Measurements from ENCODE around the gene LRRIQ4. TPM values are rescaled to one million over a fixed set of nuclear protein-coding genes. Genes with fewer than 3 reads are reported as not detected.

LRRIQ4 gene
- total RNA-seq (under 1 TPM in 1 of 2 donors, not detected in 1; 0.09 TPM), polyA plus RNA-seq (not detected)

DNA sequence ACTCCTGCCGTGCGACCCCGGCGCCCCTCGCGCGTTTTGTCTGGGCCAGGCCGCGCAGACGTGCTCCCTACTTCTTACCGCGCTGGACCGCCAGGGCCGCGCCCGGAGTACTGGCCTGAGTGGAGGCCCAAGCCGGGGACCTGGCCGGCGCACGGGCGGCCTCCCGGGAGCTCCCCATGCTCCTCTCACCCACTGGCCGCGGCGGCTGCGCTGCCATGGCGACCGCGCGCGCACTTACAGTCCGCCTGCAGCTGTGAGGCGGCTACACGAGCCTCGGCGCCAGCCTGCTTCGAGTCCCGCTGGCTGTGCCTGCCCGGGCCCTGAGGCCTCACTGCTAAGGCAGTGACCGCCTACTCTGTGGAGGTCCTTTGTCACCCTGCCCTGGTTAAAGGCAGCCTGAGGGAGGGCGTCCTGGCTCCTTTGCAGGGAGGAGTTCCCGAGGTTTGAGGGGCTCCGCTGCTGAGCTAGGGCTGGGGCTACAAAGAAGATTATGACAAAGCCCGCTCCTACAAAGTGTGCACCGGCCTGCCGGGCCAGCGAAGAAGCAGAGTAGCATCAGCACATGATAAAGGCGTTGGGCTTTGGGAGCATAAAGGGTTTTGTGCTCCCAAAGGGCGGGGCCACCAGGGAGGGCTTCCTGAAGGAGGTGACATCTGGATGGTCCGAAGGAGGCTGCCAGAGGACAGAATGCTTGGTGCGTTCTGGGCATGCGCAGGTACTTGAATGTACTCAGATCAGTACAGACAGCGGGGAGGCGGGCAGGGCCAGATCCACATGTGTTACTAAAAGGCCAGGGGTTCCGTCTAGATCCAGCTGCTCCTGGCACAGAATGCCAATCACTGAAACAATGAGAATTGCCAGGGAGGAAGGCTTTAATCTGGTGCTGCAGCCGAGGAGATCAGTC, at the start of gene LRRIQ4, which contains the start of gene LRRC34:
Gene LRRIQ4, plus strand, starts transcription at position 539 of the 904 bp plus-strand sequence. CDS start 9,052 bp downstream, outside the sequence.
Gene LRRC34, minus strand, starts transcription at position 573 of the 904 bp plus-strand sequence. Its CDS starts 356 bp downstream, at position 217.
- Histone ChIP-seq H3K4me3 (ENCODE audit: low read depth in 1 of 3, low read length in 3 of 3) (peak within 1 kb of the TSS; percentile 40 to 55 (median 50)), H3K36me3 (ENCODE audit: control insufficient read depth in 4 of 4, insufficient read depth in 3 of 4, low read depth in 1 of 4, low read length in 3 of 4) (no peaks in the 10 kb centered on the region), H3K4me1 (ENCODE audit: control insufficient read depth in 4 of 4, insufficient read depth in 4 of 4, low read length in 3 of 4) (peaks cover 4 to 23% (median 17%) of the 10 kb centered on the region in 4 donors), H3K9ac (ENCODE audit: low read depth in 1 of 2, low read length in 2 of 2) (no peak within 1 kb of the TSS), H3K9me3 (ENCODE audit: control insufficient read depth in 4 of 4, low read length in 3 of 4) (peaks cover 0 to 9% (median 0%) of the 10 kb centered on the region in 4 donors), H3K27me3 (ENCODE audit: control insufficient read depth in 4 of 4, insufficient read depth in 4 of 4, low read length in 3 of 4) (no peaks in the 10 kb centered on the region), H3K27ac (ENCODE audit: low read depth in 1 of 2, low read length in 2 of 2) (peak within 1 kb of the TSS in 1 of 2 donors; percentile 50)
- 6% methylated on average over 56 of the region's 56 CpGs for WGBS
- DNase-seq (ENCODE audit: low spot score): peak; percentile 67
- TF ChIP-seq JUND (IDR thresholded peaks at IDR 0.05): no peak
- no peak for TF ChIP-seq EGR1 (IDR thresholded peaks at IDR 0.05; ENCODE audit: low read depth in 2 of 2)
- TF ChIP-seq, protein P1, sequence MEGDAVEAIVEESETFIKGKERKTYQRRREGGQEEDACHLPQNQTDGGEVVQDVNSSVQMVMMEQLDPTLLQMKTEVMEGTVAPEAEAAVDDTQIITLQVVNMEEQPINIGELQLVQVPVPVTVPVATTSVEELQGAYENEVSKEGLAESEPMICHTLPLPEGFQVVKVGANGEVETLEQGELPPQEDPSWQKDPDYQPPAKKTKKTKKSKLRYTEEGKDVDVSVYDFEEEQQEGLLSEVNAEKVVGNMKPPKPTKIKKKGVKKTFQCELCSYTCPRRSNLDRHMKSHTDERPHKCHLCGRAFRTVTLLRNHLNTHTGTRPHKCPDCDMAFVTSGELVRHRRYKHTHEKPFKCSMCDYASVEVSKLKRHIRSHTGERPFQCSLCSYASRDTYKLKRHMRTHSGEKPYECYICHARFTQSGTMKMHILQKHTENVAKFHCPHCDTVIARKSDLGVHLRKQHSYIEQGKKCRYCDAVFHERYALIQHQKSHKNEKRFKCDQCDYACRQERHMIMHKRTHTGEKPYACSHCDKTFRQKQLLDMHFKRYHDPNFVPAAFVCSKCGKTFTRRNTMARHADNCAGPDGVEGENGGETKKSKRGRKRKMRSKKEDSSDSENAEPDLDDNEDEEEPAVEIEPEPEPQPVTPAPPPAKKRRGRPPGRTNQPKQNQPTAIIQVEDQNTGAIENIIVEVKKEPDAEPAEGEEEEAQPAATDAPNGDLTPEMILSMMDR (IDR thresholded peaks at IDR 0.05; ENCODE audit: low read depth, low read length, missing input control): no peak
- no peak for TF ChIP-seq TAF1 (conservative IDR thresholded peaks at IDR 0.05)
- TF ChIP-seq MAX (IDR thresholded peaks at IDR 0.05): no peak
- no peak for TF ChIP-seq HNF4G (IDR thresholded peaks at IDR 0.05)

GRCh38 chr3:169764312-169764881, 48.3 kb upstream of the LRRIQ4 start:
- Histone ChIP-seq H3K4me1 (ENCODE audit: control insufficient read depth in 4 of 4, insufficient read depth in 4 of 4, low read length in 3 of 4) (peaks cover 0 to 7% (median under 1%) of the 10 kb centered on the region in 4 donors), H3K27ac (ENCODE audit: low read depth in 1 of 2, low read length in 2 of 2) (peak overlapping the region; percentile 88 to 93), H3K27me3 (ENCODE audit: control insufficient read depth in 4 of 4, insufficient read depth in 4 of 4, low read length in 3 of 4) (no peaks in the 10 kb centered on the region), H3K36me3 (ENCODE audit: control insufficient read depth in 4 of 4, insufficient read depth in 3 of 4, low read depth in 1 of 4, low read length in 3 of 4) (no peaks in the 10 kb centered on the region), H3K4me3 (ENCODE audit: low read depth in 1 of 3, low read length in 3 of 3) (peak overlapping the region; percentile 74 to 92 (median 78)), H3K9me3 (ENCODE audit: control insufficient read depth in 4 of 4, low read length in 3 of 4) (no peaks in the 10 kb centered on the region), H3K9ac (ENCODE audit: low read depth in 1 of 2, low read length in 2 of 2) (peak overlapping the region; percentile 49 to 92)
- no peak for TF ChIP-seq HNF4A (conservative IDR thresholded peaks at IDR 0.05)
- TF ChIP-seq HNF4G (IDR thresholded peaks at IDR 0.05): no peak
- no peak for TF ChIP-seq FOXA2 (IDR thresholded peaks at IDR 0.05)
- TF ChIP-seq, protein P1 (IDR thresholded peaks at IDR 0.05; ENCODE audit: low read depth, low read length, missing input control): no peak
- no peak for TF ChIP-seq RAD21 (IDR thresholded peaks at IDR 0.05)
- no peak for TF ChIP-seq JUND (IDR thresholded peaks at IDR 0.05)
- no peak for TF ChIP-seq REST (IDR thresholded peaks at IDR 0.05)
- no peak for TF ChIP-seq TAF1 (conservative IDR thresholded peaks at IDR 0.05)
- TF ChIP-seq NR2F2 (IDR thresholded peaks at IDR 0.05): no peak
- TF ChIP-seq FOXA1 (IDR thresholded peaks at IDR 0.05): no peak
- no peak for TF ChIP-seq GABPA (IDR thresholded peaks at IDR 0.05 in 1 of 2, conservative IDR thresholded peaks at IDR 0.05 in 1 of 2)
- TF ChIP-seq YY1 (IDR thresholded peaks at IDR 0.05): no peak
- TF ChIP-seq, protein P2, sequence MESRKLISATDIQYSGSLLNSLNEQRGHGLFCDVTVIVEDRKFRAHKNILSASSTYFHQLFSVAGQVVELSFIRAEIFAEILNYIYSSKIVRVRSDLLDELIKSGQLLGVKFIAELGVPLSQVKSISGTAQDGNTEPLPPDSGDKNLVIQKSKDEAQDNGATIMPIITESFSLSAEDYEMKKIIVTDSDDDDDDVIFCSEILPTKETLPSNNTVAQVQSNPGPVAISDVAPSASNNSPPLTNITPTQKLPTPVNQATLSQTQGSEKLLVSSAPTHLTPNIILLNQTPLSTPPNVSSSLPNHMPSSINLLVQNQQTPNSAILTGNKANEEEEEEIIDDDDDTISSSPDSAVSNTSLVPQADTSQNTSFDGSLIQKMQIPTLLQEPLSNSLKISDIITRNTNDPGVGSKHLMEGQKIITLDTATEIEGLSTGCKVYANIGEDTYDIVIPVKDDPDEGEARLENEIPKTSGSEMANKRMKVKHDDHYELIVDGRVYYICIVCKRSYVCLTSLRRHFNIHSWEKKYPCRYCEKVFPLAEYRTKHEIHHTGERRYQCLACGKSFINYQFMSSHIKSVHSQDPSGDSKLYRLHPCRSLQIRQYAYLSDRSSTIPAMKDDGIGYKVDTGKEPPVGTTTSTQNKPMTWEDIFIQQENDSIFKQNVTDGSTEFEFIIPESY (IDR thresholded peaks at IDR 0.05): no peak
- TF ChIP-seq MAX (IDR thresholded peaks at IDR 0.05): no peak
- TF ChIP-seq SP1 (IDR thresholded peaks at IDR 0.05): no peak
- no peak for TF ChIP-seq EGR1 (IDR thresholded peaks at IDR 0.05; ENCODE audit: low read depth in 2 of 2)
- TF ChIP-seq RXRA (IDR thresholded peaks at IDR 0.05): no peak
- WGBS: under 1% methylated on average over 46 of the region's 46 CpGs
- peak; percentile 72 for DNase-seq (ENCODE audit: low spot score)

Data from liver (tissue), 9 donors.